GM19099 (cell line): Measurements from ENCODE around the gene HDAC5.

Experiments used
- POLR2A ChIP-seq: IDR thresholded peaks from 3 replicates; pipeline ENCODE4 v1.6.1; 2011; ENCODE audit warnings: low read depth; ENCODE audit not compliant: insufficient read length; ENCODE audit errors: extremely low read depth

The HDAC5 gene

DNA sequence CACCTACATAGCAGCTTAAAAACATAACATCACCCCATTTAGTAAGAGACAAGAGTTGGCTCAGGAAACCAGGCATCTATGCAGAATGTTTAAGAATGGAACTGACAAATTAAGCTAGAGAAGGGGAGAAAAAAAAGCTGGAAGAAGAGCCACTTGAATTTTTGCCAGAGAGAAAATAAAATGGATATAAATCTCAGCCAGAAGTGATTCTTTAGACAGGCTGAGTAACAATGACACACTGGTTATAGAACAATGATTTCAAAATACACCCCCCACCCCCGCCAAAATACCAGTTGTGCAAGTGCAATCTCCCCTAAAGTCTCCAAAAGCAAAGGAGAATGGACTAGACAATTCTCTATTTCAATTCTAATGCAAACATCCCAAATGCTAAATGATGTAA is 79.4 kb downstream of the HDAC5 start:
- no peak for TF ChIP-seq POLR2A

DNA sequence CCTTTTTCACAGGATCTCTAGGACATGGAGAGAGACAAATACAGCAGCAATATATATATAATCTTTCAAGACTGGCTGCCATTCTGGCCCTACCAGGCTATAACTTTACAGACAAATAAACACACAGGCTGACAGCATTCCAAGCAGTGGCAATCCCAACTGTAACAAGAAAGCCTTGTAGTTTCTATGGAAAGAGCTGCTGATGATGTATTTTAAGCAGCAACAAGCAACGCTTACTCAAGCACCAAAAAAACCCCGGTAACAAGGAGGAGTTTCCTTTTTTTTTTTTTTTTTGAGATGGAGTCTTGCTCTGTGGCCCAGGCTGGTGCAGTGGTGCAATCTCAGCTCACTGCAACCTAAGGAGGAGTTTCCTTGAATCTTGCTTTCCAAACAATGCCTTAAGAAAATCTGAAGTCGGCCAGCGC is 80.2 kb downstream of the HDAC5 start:
- no peak for TF ChIP-seq POLR2A

DNA sequence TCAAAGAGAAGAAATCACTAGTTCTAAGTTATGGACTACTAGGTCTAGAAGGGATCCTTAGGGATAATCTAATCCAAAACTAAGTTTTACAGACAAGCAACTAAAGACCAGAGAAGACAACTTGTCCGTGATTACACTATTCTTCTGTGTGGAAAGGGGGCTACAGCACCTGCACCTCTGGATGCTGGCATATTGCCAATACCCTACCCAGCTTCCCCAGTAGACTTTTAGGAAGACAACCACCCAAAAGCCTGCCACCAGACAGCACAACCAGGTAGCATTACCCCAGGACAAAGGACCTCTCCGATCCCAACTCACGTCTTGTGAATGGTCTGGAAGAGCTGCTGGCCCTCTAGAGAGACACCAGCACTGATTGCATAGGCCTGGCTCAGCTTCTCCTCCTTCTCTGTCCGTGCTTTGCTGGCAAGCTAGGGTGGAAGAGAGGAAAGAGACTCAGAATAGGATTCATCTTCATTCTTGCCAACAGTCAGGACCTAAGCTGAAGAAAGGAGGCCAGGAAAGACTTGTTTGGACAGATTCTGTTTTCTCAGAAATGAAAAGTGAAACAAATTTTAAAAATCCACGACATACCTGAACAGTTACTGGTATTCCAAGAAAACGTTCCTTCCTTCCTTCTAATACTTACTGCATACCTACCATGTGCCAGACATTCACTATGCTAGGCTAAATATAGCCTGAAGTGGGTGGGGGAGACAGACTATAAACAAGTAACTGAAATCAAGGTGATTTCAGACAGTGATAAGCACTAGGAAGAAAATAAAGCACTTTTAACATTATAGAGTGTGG is 83.4 kb downstream of the HDAC5 start:
- no peak for TF ChIP-seq POLR2A

DNA sequence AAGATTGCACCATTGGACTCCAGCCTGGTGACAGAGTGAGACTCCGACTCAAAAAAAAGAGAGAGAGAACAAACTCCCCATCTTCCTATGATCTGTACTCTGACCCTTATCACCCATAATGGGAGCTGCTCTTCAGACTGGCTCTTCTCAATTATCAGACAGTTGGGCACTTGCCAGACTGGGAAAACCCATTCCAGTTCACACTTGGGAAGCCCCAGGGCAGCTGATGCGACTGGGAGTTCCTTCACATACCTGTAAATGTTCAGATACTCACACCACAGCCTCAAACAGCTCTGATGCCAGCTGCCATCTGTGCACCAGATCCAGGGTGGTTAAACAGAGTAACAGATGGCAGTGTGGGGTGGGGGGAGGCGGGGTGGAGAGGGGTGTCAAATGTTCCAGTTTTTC is 84.8 kb downstream of the HDAC5 start:
- TF ChIP-seq POLR2A: no peak

DNA sequence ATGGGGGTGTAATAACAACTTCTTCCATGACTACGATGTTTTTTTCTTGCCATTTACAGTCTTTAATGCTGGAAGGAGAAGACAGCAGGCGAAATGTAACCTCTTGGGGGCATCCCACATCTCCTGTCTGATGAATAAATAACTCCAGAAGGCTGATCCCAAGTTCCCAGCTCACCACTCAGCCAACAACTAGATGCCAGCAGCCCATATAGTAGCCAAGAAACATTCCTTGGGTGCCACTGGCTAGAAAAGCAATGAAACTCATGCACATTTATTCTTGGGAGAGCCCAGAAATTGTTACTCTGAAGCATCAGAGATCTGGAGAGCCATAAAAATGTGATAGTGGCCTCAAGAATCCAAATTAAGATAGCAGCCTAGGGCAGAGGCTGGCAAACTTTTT is 86.0 kb downstream of the HDAC5 start:
- no peak for TF ChIP-seq POLR2A

DNA sequence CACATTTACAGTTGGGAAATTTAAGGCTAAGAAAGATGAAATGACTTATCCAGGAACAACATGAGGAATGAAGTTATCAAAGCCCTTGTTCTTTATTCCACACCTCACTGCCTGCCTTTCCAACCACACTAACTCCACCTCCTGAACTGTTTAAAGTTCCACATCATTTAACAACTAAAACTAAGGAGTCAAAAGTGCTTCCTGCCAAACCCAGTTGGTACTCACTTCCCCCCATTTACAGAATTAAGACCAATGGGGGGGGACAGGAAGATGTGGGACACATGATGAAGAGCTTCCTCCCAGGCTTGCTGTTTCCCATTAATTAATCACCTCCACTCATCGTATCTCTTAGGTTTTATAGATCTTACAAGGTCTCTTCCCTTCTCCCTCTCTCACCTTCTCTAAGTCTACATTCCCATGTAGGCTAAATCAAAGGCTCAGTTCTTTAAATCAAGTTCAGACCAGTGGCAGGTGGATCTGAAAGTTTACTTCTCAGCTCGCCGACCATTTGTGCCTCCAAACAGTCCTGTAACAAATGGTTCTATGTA is 89.5 kb downstream of the HDAC5 start:
- TF ChIP-seq POLR2A: no peak

DNA sequence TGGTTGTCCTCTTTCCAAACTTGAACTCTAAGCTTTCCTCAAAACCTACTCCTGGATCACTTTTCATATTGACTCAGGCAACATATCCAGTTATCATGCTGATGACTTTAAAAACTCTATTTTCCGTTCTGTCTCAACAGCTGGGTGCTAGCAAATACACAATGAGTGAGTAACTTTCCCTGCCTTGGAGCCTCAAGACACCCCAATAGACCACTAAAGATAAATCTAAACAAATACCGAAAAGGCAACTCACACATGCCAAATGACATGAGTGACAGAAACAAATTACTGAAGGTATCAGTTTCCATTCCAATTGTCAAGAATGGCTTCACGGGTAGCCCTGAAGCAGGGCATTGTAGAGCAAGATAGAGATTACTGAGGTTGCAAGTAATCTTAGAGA is 93.0 kb downstream of the HDAC5 start:
- TF ChIP-seq POLR2A: no peak

DNA sequence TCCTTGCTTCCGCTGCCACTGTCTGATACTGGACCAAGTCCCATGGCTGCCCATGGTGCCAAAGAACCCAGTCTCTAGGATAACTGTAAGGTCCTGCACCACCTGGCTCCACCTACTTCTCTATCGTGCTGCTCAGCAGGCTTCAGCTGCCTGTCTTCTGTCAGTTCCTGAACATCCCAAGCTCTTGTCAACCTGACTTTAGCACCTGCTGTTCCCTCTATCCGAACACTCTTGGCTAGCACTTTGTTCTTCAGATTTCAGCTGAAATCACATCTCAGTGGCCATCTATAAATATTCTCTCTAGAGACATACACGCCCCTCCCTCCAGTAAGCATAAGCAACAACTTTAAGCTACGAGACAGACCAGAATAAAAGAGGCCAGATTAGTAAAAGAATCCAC is 93.7 kb downstream of the HDAC5 start:
- TF ChIP-seq POLR2A: no peak
